AG04450 (cell line): ENCODE measurements around the gene UMPS. TPM values are rescaled to one million over a fixed set of nuclear protein-coding genes. Genes with fewer than 3 reads are reported as not detected.

Experiments
- CTCF ChIA-PET: fragments of 300-600, 350-600 bp; formaldehyde crosslinking; extraction: SDS; loops from one replicate; lab custom pipeline; 2022; ENCODE audit warnings: antibody characterized with exemption, inconsistent platforms; lab: Charles Lee
- POLR2A ChIA-PET: fragments of 350-600 bp; formaldehyde crosslinking; extraction: SDS; loops from one replicate; lab custom pipeline; 2021; ENCODE audit warnings: antibody characterized with exemption, inconsistent platforms; lab: Yijun Ruan, JAX
- DNase-seq: peaks from one replicate; pipeline ENCODE4 v3.0.0-alpha.2; 2011; ENCODE audit warnings: low read depth, low spot score
- H3K27ac ChIP-seq: one replicate; pipeline ENCODE4 v1.5.1; 2012; ENCODE audit warnings: low read depth, low read length, control low read depth
- H3K27me3 ChIP-seq: one replicate; pipeline ENCODE4 v1.6.0; 2012; ENCODE audit warnings: low read length; ENCODE audit not compliant: control insufficient read depth, insufficient read depth
- H3K4me3 ChIP-seq: 2 replicates; pipeline ENCODE4 v1.5.1; 2011; ENCODE audit warnings: mild to moderate bottlenecking, low read depth, low read length, control low read depth
- H3K9me3 ChIP-seq: 2 replicates; pipeline ENCODE4 v1.5.1; 2012; ENCODE audit warnings: low read length; ENCODE audit not compliant: control insufficient read depth, insufficient read depth
- polyA plus RNA-seq: library from polyadenylated mRNA; depleted of rRNA; stranded (reverse); fragments of >200 nt; gene quantifications from 2 replicates; pipeline ENCODE4 v1.2.3, GENCODE V29; 2011
- TF ChIP-seq, protein P1 (sequence below): IDR thresholded peaks from 2 replicates; pipeline ENCODE4 v1.5.1; 2011; ENCODE audit warnings: low read depth, low read length, control low read depth, inconsistent platforms

Gene UMPS
- polyA plus RNA-seq, 1 experiment: 27.9 TPM

DNA sequence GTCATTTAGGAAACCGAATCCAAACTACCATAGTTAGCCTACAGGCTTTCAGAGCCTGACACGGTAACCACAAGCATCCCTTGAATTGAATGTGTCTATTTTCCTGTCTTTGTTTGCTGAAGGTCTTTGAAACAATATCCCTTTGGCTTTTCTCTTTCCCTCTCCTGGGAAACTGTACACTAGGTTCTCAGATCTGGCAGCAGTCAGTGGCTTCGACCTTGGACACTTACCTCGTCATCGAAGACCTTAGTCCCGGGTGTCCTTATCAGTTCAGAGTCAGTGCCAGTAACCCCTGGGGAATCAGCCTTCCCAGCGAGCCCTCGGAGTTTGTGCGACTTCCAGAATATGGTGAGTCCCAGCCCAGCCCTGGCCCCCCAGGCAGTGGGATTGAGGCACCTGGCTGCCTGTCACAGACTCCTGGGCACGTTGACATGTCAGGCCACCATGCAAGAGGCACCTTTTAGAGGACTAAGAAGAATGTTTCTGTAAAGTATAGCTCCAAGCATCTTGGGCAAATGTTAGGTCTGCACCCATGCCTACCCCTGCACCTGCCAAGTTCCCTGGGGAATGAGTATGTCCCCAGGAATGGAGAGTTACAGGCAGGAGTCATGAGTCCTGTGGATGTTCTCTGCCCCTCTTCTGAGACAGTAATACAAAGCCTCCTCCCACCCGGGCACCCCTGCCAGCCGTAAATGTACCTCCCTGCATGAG is 30.4 kb upstream of the UMPS start:
- Histone ChIP-seq H3K9me3 (no peaks in the 10 kb centered on the region), H3K27ac (no peak overlapping the region), H3K4me3 (no peak overlapping the region), H3K27me3 (no peaks in the 10 kb centered on the region)
- CTCF ChIA-PET: interaction anchor here (1.4 to 2.4 kb wide), 3 partner anchors 11 to 140 kb away, joined by 7 to 18 read pairs (median 9); no protein-coding TSS in a partner anchor
- no peak for DNase-seq
- POLR2A ChIA-PET: no interaction called here
- TF ChIP-seq, protein P1, sequence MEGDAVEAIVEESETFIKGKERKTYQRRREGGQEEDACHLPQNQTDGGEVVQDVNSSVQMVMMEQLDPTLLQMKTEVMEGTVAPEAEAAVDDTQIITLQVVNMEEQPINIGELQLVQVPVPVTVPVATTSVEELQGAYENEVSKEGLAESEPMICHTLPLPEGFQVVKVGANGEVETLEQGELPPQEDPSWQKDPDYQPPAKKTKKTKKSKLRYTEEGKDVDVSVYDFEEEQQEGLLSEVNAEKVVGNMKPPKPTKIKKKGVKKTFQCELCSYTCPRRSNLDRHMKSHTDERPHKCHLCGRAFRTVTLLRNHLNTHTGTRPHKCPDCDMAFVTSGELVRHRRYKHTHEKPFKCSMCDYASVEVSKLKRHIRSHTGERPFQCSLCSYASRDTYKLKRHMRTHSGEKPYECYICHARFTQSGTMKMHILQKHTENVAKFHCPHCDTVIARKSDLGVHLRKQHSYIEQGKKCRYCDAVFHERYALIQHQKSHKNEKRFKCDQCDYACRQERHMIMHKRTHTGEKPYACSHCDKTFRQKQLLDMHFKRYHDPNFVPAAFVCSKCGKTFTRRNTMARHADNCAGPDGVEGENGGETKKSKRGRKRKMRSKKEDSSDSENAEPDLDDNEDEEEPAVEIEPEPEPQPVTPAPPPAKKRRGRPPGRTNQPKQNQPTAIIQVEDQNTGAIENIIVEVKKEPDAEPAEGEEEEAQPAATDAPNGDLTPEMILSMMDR: no peak

DNA sequence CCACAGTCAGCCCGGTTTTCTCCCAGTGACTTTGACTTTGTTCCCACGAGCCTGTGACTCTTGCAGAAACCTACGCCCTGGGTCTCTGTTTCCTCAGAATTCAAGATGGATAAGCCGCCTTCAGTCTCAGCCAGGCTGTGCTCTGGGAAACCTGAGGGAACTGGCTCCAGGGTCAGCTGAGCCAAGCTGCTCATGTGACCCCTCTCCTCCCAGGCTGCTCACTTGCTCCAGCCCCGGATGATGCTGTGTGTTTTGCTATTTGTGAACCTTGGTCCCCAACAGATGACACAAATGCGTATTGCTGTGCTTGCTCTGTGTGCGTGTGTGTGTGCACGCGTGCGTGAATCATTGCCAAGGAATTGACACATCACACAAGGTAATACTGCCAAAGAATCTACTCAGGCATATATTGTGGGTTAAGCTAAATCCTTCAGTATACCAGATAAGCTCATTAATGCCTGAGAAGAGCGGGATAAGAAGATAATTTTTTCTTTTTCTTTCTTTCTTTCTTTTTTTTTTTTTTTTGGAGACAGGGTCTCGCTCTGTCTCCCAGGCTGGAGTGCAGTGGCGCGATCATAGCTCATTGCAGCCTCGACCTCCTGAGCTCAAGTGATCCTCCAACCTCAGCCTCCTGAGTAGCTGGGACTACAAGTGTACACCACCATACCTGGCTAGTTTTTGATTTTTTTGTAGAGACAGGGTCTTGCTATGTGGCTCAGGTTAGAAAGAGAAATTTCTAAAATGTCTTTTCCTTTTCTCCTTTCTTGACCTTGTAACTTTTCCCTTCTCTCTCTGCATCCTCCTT is 29.2 kb upstream of the UMPS start:
- DNase-seq: peak; percentile 18
- ChIA-PET POLR2A (no interaction called here), CTCF (interaction anchor here (0.6 to 3.1 kb wide), 8 partner anchors 10 to 266 kb away, joined by 3 to 22 read pairs (median 4); no protein-coding TSS in a partner anchor)
- TF ChIP-seq, protein P1: no peak
- H3K27ac ChIP-seq: no peak overlapping the region
- no peaks in the 10 kb centered on the region for H3K9me3 ChIP-seq
- no peak overlapping the region for H3K4me3 ChIP-seq
- no peaks in the 10 kb centered on the region for H3K27me3 ChIP-seq

DNA sequence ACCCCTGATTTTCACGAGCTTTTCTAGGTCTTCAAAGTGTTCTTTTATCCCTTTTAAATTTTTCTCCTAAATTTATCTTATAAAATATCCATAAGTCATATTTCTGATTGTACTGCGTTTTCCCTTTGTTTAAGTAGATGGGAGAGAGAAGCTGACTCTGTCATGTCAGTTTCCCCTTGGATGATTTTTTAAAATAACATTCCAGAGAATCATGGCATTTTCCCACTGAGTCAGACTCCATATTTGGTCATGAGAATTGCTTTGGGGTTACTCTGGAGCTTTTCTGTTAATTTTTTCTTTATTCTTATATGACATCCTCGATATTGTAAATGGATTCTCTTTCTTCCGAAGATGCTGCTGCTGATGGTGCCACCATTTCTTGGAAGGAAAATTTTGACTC is 28.6 kb upstream of the UMPS start:
- DNase-seq: peak; percentile 45
- no peak overlapping the region for H3K4me3 ChIP-seq
- no peaks in the 10 kb centered on the region for H3K27me3 ChIP-seq
- ChIA-PET POLR2A (no interaction called here), CTCF (interaction anchor here (0.6 to 3.1 kb wide), 8 partner anchors 11 to 267 kb away, joined by 3 to 22 read pairs (median 4); no protein-coding TSS in a partner anchor)
- H3K27ac ChIP-seq: no peak overlapping the region
- TF ChIP-seq, protein P1: no peak
- H3K9me3 ChIP-seq: no peaks in the 10 kb centered on the region

GRCh38 chr3:124702950-124703349 is 27.3 kb upstream of the UMPS start:
- CTCF ChIA-PET: interaction anchor here (2.0 to 3.1 kb wide), 2 partner anchors 14 to 143 kb away, joined by 11 to 15 read pairs; no protein-coding TSS in a partner anchor
- TF ChIP-seq, protein P1: no peak
- H3K27ac ChIP-seq: no peak overlapping the region
- no peaks in the 10 kb centered on the region for H3K27me3 ChIP-seq
- no peak overlapping the region for H3K4me3 ChIP-seq
- POLR2A ChIA-PET: no interaction called here
- no peaks in the 10 kb centered on the region for H3K9me3 ChIP-seq
- DNase-seq: no peak
